ENCODE measurements around the gene FILIP1L. TPM values are rescaled to one million over a fixed set of nuclear protein-coding genes. Genes with fewer than 3 reads are reported as not detected.

Gene FILIP1L
- polyA plus RNA-seq, 1 donor (not counting 4 experiments of a cell fraction or from before 2014, with no cell fraction given): 14.7 TPM

- peaks cover 38% of the 10 kb centered on the region for H3K4me1 ChIP-seq (ENCODE audit: control insufficient read depth, extremely low read depth, insufficient read depth, low read length)
- dilution Hi-C loops (cut with MboI; ENCODE audit: extremely low pct_ligation_motif_present, low sequenced_read_pairs): no loop called here
- no peak overlapping the region for H2AFZ ChIP-seq (ENCODE audit: control insufficient read depth, low read length)
- peak overlapping the region; percentile 59 for H3K9ac ChIP-seq (ENCODE audit: control insufficient read depth, extremely low read depth, insufficient read depth, low read length)
- H3K4me2 ChIP-seq (ENCODE audit: control insufficient read depth, extremely low read depth, insufficient read depth, low read depth, low read length): peak overlapping the region; percentile 61
- FAIRE-seq (peak; percentile 99), DNase-seq (ENCODE audit: low read depth, low spot score) (peak; percentile 93)
- H4K20me1 ChIP-seq (ENCODE audit: control insufficient read depth, extremely low read depth, insufficient read depth, low read length): no peaks in the 10 kb centered on the region
- TF ChIP-seq CTCF (optimal IDR thresholded peaks at IDR 0.05 in 1 of 3, IDR thresholded peaks at IDR 0.05 in 1 of 3, conservative IDR thresholded peaks at IDR 0.05 in 1 of 3; ENCODE audit: extremely low read depth in 1 of 3, insufficient read depth in 2 of 3, low read length in 3 of 3) (no peak), EZH2 (IDR thresholded peaks at IDR 0.05; ENCODE audit: low read length) (no peak)
- peak overlapping the region; percentile 76 for H3K27ac ChIP-seq (ENCODE audit: control insufficient read depth, insufficient read depth, low read length)
- no peaks in the 10 kb centered on the region for H3K9me1 ChIP-seq (ENCODE audit: control insufficient read depth, extremely low read depth, insufficient read depth, low read length)
- H3K79me2 ChIP-seq (ENCODE audit: control insufficient read depth, insufficient read depth, low read length): no peaks in the 10 kb centered on the region
- H3K27me3 ChIP-seq (ENCODE audit: control insufficient read depth, extremely low read depth, insufficient read depth, low read length): no peaks in the 10 kb centered on the region
- no peaks in the 10 kb centered on the region for H3K36me3 ChIP-seq (ENCODE audit: control insufficient read depth in 2 of 2, extremely low read depth in 1 of 2, insufficient read depth in 2 of 2, low read length in 2 of 2)
- no peak overlapping the region for H3K4me3 ChIP-seq (ENCODE audit: control insufficient read depth in 2 of 3, extremely low read depth in 1 of 3, insufficient read depth in 2 of 3, low read depth in 1 of 3, low read length in 3 of 3)
- H3K9me3 ChIP-seq (ENCODE audit: control insufficient read depth, low read depth, low read length): no peaks in the 10 kb centered on the region
These were observed 111.5 kb downstream of the FILIP1L start for GRCh38 chr3:100002599-100003350.

- DNase-seq (ENCODE audit: low read depth, low spot score) (peak; percentile 66), FAIRE-seq (peak; percentile 95)
- peak overlapping the region; percentile 52 for H3K4me2 ChIP-seq (ENCODE audit: control insufficient read depth, extremely low read depth, insufficient read depth, low read depth, low read length)
- dilution Hi-C loops (cut with MboI; ENCODE audit: extremely low pct_ligation_motif_present, low sequenced_read_pairs): no loop called here
- no peaks in the 10 kb centered on the region for H3K9me1 ChIP-seq (ENCODE audit: control insufficient read depth, extremely low read depth, insufficient read depth, low read length)
- H4K20me1 ChIP-seq (ENCODE audit: control insufficient read depth, extremely low read depth, insufficient read depth, low read length): no peaks in the 10 kb centered on the region
- H3K36me3 ChIP-seq (ENCODE audit: control insufficient read depth in 2 of 2, extremely low read depth in 1 of 2, insufficient read depth in 2 of 2, low read length in 2 of 2): no peaks in the 10 kb centered on the region
- H3K79me2 ChIP-seq (ENCODE audit: control insufficient read depth, insufficient read depth, low read length): no peaks in the 10 kb centered on the region
- H3K9ac ChIP-seq (ENCODE audit: control insufficient read depth, extremely low read depth, insufficient read depth, low read length): peak overlapping the region; percentile 59
- H3K4me1 ChIP-seq (ENCODE audit: control insufficient read depth, extremely low read depth, insufficient read depth, low read length): peaks cover 38% of the 10 kb centered on the region
- H3K27ac ChIP-seq (ENCODE audit: control insufficient read depth, insufficient read depth, low read length): peak overlapping the region; percentile 76
- H2AFZ ChIP-seq (ENCODE audit: control insufficient read depth, low read length): peak overlapping the region; percentile 45
- H3K4me3 ChIP-seq (ENCODE audit: control insufficient read depth in 2 of 3, extremely low read depth in 1 of 3, insufficient read depth in 2 of 3, low read depth in 1 of 3, low read length in 3 of 3): peak overlapping the region in 2 of 3 experiments; percentile 9 to 43
- TF ChIP-seq EZH2 (IDR thresholded peaks at IDR 0.05; ENCODE audit: low read length) (no peak), CTCF (optimal IDR thresholded peaks at IDR 0.05 in 1 of 3, IDR thresholded peaks at IDR 0.05 in 1 of 3, conservative IDR thresholded peaks at IDR 0.05 in 1 of 3; ENCODE audit: extremely low read depth in 1 of 3, insufficient read depth in 2 of 3, low read length in 3 of 3) (no peak)
- no peaks in the 10 kb centered on the region for H3K9me3 ChIP-seq (ENCODE audit: control insufficient read depth, low read depth, low read length)
- no peaks in the 10 kb centered on the region for H3K27me3 ChIP-seq (ENCODE audit: control insufficient read depth, extremely low read depth, insufficient read depth, low read length)
These were observed 112.6 kb downstream of the FILIP1L start for GRCh38 chr3:100001526-100002270.

Data from keratinocyte (primary cell).